ENCODE data around the gene CCDC175.
A peak's percentile ranks its signal among the peaks of the same experiment; 100 is the strongest.

Gene CCDC175

GRCh38 chr14:59482541-59483331 lies 93.9 kb downstream of the CCDC175 start:
- Histone ChIP-seq H3K27ac (replicated peaks) (no peak overlapping the region), H3K4me3 (replicated peaks; ENCODE audit: insufficient read depth, low read length) (peak overlapping the region; percentile 73), H3K27me3 (ENCODE audit: insufficient read depth, poor library complexity, severe bottlenecking) (no peaks in the 10 kb centered on the region)
- DNase-seq (ENCODE audit: low read depth in 1 of 2, low spot score in 1 of 2): no peak
- TF ChIP-seq CTCF (IDR thresholded peaks at IDR 0.05; ENCODE audit: insufficient read depth, low read length): no peak
- TF ChIP-seq GABPA (IDR thresholded peaks at IDR 0.05; ENCODE audit: low read depth): no peak
- no peak for TF ChIP-seq POLR2AphosphoS5 (IDR thresholded peaks at IDR 0.05; ENCODE audit: low read depth)
- TF ChIP-seq, protein P1, sequence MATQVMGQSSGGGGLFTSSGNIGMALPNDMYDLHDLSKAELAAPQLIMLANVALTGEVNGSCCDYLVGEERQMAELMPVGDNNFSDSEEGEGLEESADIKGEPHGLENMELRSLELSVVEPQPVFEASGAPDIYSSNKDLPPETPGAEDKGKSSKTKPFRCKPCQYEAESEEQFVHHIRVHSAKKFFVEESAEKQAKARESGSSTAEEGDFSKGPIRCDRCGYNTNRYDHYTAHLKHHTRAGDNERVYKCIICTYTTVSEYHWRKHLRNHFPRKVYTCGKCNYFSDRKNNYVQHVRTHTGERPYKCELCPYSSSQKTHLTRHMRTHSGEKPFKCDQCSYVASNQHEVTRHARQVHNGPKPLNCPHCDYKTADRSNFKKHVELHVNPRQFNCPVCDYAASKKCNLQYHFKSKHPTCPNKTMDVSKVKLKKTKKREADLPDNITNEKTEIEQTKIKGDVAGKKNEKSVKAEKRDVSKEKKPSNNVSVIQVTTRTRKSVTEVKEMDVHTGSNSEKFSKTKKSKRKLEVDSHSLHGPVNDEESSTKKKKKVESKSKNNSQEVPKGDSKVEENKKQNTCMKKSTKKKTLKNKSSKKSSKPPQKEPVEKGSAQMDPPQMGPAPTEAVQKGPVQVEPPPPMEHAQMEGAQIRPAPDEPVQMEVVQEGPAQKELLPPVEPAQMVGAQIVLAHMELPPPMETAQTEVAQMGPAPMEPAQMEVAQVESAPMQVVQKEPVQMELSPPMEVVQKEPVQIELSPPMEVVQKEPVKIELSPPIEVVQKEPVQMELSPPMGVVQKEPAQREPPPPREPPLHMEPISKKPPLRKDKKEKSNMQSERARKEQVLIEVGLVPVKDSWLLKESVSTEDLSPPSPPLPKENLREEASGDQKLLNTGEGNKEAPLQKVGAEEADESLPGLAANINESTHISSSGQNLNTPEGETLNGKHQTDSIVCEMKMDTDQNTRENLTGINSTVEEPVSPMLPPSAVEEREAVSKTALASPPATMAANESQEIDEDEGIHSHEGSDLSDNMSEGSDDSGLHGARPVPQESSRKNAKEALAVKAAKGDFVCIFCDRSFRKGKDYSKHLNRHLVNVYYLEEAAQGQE (IDR thresholded peaks at IDR 0.05; ENCODE audit: insufficient replicate concordance, low read depth): no peak
- TF ChIP-seq SPI1 (IDR thresholded peaks at IDR 0.05; ENCODE audit: borderline replicate concordance, low read depth): no peak

DNA sequence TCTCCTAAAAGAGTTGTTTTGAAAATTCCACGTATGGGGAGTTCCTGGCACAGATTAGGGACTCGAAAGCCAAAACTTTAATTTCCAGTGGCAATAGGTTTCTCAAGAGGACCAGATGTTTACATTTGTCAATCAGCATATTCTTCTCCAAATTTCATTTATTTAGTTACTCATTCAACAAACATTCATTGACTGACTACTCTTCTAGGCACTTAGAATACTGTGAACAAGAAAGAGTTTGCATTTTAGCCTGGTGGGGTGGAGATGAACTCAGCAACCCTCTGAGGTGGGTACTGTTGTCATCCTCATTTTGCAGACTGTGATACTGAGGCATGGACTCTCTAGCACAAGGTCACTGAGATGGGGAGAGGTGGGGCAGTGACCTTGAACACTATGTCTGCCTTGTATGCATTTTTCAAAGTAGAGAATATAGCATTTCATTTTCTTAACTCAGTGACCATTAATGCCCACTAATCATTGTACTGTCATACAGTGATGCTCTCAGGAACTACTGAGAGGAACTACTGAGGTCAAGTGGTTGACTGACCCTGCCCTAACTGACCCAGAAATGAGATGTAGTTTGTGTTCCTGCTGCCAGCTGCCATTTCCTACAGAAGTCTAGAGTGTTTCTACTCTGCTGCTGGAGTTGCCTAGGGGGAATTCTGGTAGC lies 94.6 kb downstream of the CCDC175 start:
- Histone ChIP-seq H3K27ac (replicated peaks) (no peak overlapping the region), H3K4me3 (replicated peaks; ENCODE audit: insufficient read depth, low read length) (no peak overlapping the region), H3K27me3 (ENCODE audit: insufficient read depth, poor library complexity, severe bottlenecking) (no peaks in the 10 kb centered on the region)
- DNase-seq (ENCODE audit: low read depth in 1 of 2, low spot score in 1 of 2): no peak
- TF ChIP-seq SPI1 (IDR thresholded peaks at IDR 0.05; ENCODE audit: borderline replicate concordance, low read depth) (no peak), POLR2AphosphoS5 (IDR thresholded peaks at IDR 0.05; ENCODE audit: low read depth) (no peak), GABPA (IDR thresholded peaks at IDR 0.05; ENCODE audit: low read depth) (no peak), CTCF (IDR thresholded peaks at IDR 0.05; ENCODE audit: insufficient read depth, low read length) (no peak)
- TF ChIP-seq, protein P1 (IDR thresholded peaks at IDR 0.05; ENCODE audit: insufficient replicate concordance, low read depth): no peak

GRCh38 chr14:59481407-59481806 lies 95.2 kb downstream of the CCDC175 start:
- H3K27ac ChIP-seq (replicated peaks): no peak overlapping the region
- no peak for DNase-seq (ENCODE audit: low read depth in 1 of 2, low spot score in 1 of 2)
- no peak overlapping the region for H3K4me3 ChIP-seq (replicated peaks; ENCODE audit: insufficient read depth, low read length)
- H3K27me3 ChIP-seq (ENCODE audit: insufficient read depth, poor library complexity, severe bottlenecking): no peaks in the 10 kb centered on the region
- TF ChIP-seq, protein P1 (IDR thresholded peaks at IDR 0.05; ENCODE audit: insufficient replicate concordance, low read depth): no peak
- no peak for TF ChIP-seq POLR2AphosphoS5 (IDR thresholded peaks at IDR 0.05; ENCODE audit: low read depth)
- no peak for TF ChIP-seq CTCF (IDR thresholded peaks at IDR 0.05; ENCODE audit: insufficient read depth, low read length)
- no peak for TF ChIP-seq GABPA (IDR thresholded peaks at IDR 0.05; ENCODE audit: low read depth)
- no peak for TF ChIP-seq SPI1 (IDR thresholded peaks at IDR 0.05; ENCODE audit: borderline replicate concordance, low read depth)

Measured in HL-60 (cell line).